ENCODE results near the gene TRABD2B. TPM values are rescaled to one million over a fixed set of nuclear protein-coding genes. Genes with fewer than 3 reads are reported as not detected.

Gene TRABD2B
- total RNA-seq, 3 donors from 2014 or later (not counting 1 experiment from before 2014, with no cell fraction given): not detected

DNA sequence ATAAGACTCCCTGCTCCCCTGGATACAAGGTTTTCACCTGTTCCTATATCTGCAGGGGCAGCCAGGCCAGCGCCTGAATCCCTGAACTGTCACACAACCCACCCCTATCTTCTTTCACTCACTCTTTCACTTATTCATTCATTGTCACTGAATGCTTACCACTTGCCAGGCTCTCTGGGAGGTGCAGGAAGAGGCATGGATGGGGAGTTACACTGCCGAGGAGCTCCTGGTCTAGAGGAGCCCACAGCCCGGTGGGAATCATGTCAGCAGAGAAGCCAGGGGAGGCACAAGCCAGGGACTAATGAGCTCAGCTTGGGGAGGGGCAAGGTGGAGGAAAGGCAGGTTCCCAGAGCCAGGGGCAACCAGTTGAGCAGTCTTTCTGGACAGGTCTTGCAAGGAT is 155.8 kb downstream of the TRABD2B start:
- no peaks in the 10 kb centered on the region for H3K36me3 ChIP-seq (ENCODE audit: control insufficient read depth, insufficient read depth, low read length)
- no peak overlapping the region for H3K27ac ChIP-seq (ENCODE audit: low read length)
- Mint-ChIP-seq H3K9me3 (no peaks in the 10 kb centered on the region), H3K27me3 (ENCODE audit: low read depth in 2 of 2) (peaks cover 7 to 8% of the 10 kb centered on the region in 2 donors), H3K36me3 (no peaks in the 10 kb centered on the region), H3K27ac (no peak overlapping the region), H3K4me1 (no peaks in the 10 kb centered on the region), H3K4me3 (no peak overlapping the region)
- ATAC-seq (no peak), DNase-seq (no peak)
- WGBS (ENCODE audit: insufficient coverage): 85% methylated on average over 3 of the region's 3 CpGs
- TF ChIP-seq, protein P1, sequence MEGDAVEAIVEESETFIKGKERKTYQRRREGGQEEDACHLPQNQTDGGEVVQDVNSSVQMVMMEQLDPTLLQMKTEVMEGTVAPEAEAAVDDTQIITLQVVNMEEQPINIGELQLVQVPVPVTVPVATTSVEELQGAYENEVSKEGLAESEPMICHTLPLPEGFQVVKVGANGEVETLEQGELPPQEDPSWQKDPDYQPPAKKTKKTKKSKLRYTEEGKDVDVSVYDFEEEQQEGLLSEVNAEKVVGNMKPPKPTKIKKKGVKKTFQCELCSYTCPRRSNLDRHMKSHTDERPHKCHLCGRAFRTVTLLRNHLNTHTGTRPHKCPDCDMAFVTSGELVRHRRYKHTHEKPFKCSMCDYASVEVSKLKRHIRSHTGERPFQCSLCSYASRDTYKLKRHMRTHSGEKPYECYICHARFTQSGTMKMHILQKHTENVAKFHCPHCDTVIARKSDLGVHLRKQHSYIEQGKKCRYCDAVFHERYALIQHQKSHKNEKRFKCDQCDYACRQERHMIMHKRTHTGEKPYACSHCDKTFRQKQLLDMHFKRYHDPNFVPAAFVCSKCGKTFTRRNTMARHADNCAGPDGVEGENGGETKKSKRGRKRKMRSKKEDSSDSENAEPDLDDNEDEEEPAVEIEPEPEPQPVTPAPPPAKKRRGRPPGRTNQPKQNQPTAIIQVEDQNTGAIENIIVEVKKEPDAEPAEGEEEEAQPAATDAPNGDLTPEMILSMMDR (IDR thresholded peaks at IDR 0.05): no peak
- no peaks in the 10 kb centered on the region for H3K27me3 ChIP-seq (ENCODE audit: control insufficient read depth, insufficient read depth, low read length)
- H3K9me3 ChIP-seq (ENCODE audit: control insufficient read depth, insufficient read depth, low read length): no peaks in the 10 kb centered on the region
- H3K4me1 ChIP-seq (ENCODE audit: control insufficient read depth, insufficient read depth, low read length): no peaks in the 10 kb centered on the region
- H3K4me3 ChIP-seq (ENCODE audit: low read length): no peak overlapping the region
- intact Hi-C loops (cut with micrococcal nuclease): no loop called here

DNA sequence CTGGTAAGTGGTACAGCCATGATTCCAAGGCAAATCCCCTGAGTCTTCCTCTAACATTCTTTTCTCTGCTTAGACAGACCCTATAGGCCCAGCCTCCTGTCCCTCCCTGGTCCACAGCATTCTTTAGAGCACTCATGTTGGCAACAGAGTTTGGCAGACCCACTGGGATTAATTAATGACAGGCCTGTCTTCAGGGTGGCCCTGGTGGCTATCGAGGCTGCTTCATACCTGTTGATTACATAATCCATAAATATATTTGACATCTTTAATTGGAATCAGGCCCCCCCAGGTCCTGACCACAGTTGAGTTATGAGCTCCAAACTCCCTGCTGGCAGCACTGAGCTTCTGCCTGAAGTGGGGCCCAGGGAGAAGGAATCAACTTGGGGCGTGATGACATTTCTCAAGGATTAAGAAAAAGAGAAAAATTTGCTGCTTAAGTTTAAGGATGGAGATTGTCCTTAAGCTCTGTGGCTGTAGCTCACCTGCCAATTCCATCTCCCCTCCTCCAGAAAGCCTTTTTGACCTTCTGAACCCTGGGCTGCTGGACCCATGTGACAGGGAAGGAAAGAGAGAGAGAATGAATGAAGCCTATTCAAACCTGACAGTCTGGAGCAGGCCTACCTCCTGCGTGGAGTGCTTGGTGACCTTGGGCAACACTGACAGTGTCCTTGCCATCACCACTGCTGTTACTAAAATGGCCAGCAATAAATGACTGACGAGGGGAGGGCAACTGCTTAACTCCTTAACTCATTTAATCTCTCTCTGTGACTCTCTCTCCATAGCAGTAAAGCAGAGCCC is 156.6 kb downstream of the TRABD2B start:
- peaks cover 8 to 10% of the 10 kb centered on the region in 2 donors for H3K27me3 Mint-ChIP-seq (ENCODE audit: low read depth in 2 of 2)
- no peaks in the 10 kb centered on the region for H3K9me3 Mint-ChIP-seq

DNA sequence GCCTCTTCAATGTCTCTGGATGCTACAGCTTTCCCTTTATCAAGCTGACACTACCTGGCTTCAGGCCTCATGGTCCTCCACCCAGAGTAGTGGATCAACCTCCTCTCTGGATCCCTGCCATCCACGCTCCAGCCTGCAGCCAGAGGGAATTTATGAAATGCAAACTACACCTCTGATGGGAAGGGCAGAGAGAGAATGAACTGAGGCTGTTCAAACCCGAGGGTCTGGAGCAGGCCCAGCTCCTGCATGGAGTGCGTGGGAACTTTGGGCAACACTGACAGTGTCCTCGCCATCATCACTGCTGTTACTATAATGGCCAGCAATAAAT is 157.8 kb downstream of the TRABD2B start:
- Mint-ChIP-seq H3K27me3 (ENCODE audit: low read depth in 2 of 2) (peaks cover 8 to 22% of the 10 kb centered on the region in 2 donors), H3K36me3 (no peaks in the 10 kb centered on the region), H3K27ac (no peak overlapping the region), H3K9me3 (peaks cover 0 to 2% of the 10 kb centered on the region in 2 donors), H3K4me1 (no peaks in the 10 kb centered on the region), H3K4me3 (no peak overlapping the region)
- intact Hi-C loops (cut with micrococcal nuclease): no loop called here
- DNase-seq (no peak), ATAC-seq (peak in 1 of 3 donors; percentile 2)
- TF ChIP-seq, protein P1 (IDR thresholded peaks at IDR 0.05): no peak
- Histone ChIP-seq H3K36me3 (ENCODE audit: control insufficient read depth, insufficient read depth, low read length) (no peaks in the 10 kb centered on the region), H3K4me1 (ENCODE audit: control insufficient read depth, insufficient read depth, low read length) (no peaks in the 10 kb centered on the region), H3K9me3 (ENCODE audit: control insufficient read depth, insufficient read depth, low read length) (no peaks in the 10 kb centered on the region), H3K27ac (ENCODE audit: low read length) (no peak overlapping the region), H3K4me3 (ENCODE audit: low read length) (no peak overlapping the region), H3K27me3 (ENCODE audit: control insufficient read depth, insufficient read depth, low read length) (no peaks in the 10 kb centered on the region)
- 94% methylated on average over 4 of the region's 4 CpGs for WGBS (ENCODE audit: insufficient coverage)

More for the DNA sequence above, 156.6 kb downstream of the TRABD2B start:
- 83% methylated on average over 4 of the region's 4 CpGs for WGBS (ENCODE audit: insufficient coverage)
- H3K4me1 Mint-ChIP-seq: no peaks in the 10 kb centered on the region
- Histone ChIP-seq H3K4me1 (ENCODE audit: control insufficient read depth, insufficient read depth, low read length) (no peaks in the 10 kb centered on the region), H3K4me3 (ENCODE audit: low read length) (no peak overlapping the region), H3K27me3 (ENCODE audit: control insufficient read depth, insufficient read depth, low read length) (no peaks in the 10 kb centered on the region), H3K9me3 (ENCODE audit: control insufficient read depth, insufficient read depth, low read length) (no peaks in the 10 kb centered on the region), H3K36me3 (ENCODE audit: control insufficient read depth, insufficient read depth, low read length) (no peaks in the 10 kb centered on the region), H3K27ac (ENCODE audit: low read length) (no peak overlapping the region)
- H3K36me3 Mint-ChIP-seq: no peaks in the 10 kb centered on the region
- intact Hi-C loops (cut with micrococcal nuclease): no loop called here
- H3K4me3 Mint-ChIP-seq: no peak overlapping the region
- DNase-seq (no peak), ATAC-seq (no peak)
- no peak overlapping the region for H3K27ac Mint-ChIP-seq
- TF ChIP-seq, protein P1 (IDR thresholded peaks at IDR 0.05): no peak

All from natural killer cell (primary cell).